HG02970 (cell line): Measurements from ENCODE around the gene IP6K2.

Experiments
- ATAC-seq: cut with Tn5 transposase; IDR thresholded peaks from one replicate; pipeline ENCODE4 v1.9.1; 2021; ENCODE audit warnings: mild to moderate bottlenecking, moderate library complexity, moderate number of reproducible peaks; ENCODE audit not compliant: unreplicated experiment, low FRiP score

The IP6K2 gene

GRCh38 chr3:48692551-48692950 lies 24.5 kb downstream of the IP6K2 start:
- ATAC-seq = no peak

GRCh38 chr3:48690846-48691458 lies 26.1 kb downstream of the IP6K2 start:
- no peak for ATAC-seq

DNA sequence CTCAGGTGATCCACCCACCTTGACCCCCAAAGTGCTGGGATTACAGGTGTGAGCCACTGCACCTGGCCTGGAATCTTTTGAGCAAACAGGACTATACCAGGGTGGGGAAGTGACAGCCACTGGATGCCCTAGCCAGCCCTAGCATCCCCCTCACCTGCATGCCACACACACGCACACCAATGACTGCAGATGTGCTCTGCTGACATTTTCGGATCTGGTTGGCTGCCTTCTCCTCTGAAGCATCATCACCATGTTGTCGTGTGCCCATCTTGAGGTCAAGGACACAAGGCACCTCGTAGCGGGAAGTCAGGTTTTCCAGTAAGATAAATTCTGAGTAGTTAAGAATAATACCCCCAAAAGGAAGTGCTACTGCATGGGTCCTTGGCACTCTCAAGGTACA lies 27.6 kb downstream of the IP6K2 start:
- no peak for ATAC-seq

DNA sequence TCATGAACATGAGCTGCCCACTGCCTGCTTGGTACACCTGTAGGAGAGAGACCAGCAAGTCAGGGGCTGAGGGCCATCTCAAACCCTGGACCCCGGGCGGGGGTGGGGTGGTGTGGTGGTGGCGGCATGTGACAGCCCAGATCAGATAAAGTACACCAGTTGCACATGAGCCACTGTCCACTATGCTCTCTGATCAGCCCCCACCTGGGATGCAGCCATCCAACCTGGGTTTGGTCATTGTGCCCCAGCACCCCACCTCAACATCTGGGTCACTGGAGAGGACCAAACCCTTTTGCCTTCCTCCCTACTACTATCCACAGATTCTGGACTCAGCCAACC lies 28.3 kb downstream of the IP6K2 start:
- no peak for ATAC-seq

- ATAC-seq = no peak
Observed at GRCh38 chr3:48688032-48688736, 28.8 kb downstream of the IP6K2 start.

DNA sequence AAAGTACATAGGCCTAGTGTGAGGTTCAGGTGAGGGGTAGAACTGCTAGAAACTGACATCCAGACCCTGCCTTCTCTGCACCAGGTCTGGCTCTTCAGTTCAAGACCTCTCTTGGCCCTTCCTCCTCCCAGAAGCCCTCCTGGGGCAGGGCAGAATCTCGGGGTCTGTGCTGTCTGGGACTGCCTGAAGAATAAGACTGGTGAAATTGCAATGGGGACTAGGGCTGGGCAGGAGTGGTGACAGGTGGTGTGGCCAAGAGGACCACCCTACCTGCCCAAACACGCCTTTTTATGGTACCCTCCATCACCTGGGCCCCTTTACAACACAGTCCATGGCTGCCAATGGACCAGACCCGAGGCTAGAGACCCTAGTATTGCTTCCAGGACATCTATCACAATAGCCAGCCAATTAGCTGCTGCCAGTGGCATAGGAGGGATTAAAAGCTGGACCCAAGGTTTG lies 29.8 kb downstream of the IP6K2 start:
- ATAC-seq = no peak

GRCh38 chr3:48686538-48687219 lies 30.3 kb downstream of the IP6K2 start:
- ATAC-seq = no peak

DNA sequence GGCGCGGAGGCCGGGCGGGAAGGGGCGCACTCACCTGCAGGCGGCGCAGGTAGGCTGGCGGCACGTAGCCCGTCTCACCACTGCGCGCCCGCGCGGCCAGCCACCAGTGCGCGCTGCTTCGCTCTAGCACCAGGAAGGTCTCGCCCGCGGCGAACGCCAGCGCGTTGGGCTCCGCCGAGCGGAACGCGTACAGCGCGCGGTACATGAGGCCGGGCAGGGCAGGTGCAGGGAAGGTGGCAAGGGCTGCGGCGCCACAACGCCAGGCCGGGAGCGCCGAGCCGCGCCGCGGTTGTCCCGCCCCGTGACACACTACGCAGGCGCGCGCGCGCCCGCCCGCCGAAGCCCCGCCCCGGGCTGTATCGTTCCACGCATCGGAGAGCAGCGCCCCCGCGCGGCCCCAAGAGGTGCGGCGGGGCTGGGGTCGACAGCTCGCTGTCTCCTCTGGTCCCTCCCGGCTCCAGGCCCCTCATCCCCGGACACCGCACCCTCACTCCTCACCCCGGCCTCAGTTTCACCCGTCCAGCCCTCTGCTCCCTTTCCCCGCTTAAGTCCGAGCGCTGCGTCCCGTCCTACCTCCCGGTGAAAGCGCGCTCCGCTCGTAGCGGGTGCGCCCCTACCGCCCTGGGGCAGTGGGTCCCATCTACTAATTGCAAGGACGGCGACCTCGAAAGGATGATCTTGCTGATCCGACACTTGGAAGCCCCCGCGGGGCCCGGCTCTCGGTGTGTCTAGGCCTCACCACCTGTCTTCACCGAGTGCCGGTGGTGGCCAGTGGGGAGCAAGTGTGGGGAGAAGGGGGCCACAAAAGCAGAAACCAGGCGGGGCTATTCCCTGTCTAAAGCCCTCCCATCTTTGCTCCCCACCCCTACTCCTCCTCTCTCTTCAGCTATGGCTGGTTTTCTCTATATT lies 31.2 kb downstream of the IP6K2 start, which contains the start of gene NCKIPSD:
Gene NCKIPSD, minus strand, starts transcription at position 313 of the 909 bp plus-strand sequence. Its CDS starts 108 bp downstream, at position 205.
- ATAC-seq = peak; percentile 83

- ATAC-seq = no peak
Observed at GRCh38 chr3:48685293-48685602, 31.8 kb downstream of the IP6K2 start.

GRCh38 chr3:48684480-48685143 lies 32.4 kb downstream of the IP6K2 start:
- no peak for ATAC-seq

- ATAC-seq = no peak
Observed at GRCh38 chr3:48684054-48684349, 33.0 kb downstream of the IP6K2 start.

DNA sequence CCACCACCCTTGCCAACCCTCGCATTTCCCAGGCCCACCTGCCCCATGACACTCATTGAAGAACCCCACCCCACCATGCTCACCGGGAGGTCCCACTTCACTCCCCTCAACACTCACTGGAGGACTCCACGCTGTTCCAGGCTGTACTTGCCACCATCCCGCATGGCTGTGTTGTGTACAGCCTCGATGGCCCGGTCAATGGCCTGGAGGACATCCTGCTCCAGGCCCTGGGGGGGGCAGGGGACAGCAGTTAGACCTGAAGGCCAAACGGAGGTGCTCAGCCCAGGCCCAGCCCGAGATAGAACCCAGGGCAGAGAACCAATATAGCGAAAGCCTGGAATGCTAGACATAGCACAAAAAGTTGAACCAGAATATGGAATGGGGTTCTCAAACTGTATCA lies 34.2 kb downstream of the IP6K2 start:
- ATAC-seq = no peak

DNA sequence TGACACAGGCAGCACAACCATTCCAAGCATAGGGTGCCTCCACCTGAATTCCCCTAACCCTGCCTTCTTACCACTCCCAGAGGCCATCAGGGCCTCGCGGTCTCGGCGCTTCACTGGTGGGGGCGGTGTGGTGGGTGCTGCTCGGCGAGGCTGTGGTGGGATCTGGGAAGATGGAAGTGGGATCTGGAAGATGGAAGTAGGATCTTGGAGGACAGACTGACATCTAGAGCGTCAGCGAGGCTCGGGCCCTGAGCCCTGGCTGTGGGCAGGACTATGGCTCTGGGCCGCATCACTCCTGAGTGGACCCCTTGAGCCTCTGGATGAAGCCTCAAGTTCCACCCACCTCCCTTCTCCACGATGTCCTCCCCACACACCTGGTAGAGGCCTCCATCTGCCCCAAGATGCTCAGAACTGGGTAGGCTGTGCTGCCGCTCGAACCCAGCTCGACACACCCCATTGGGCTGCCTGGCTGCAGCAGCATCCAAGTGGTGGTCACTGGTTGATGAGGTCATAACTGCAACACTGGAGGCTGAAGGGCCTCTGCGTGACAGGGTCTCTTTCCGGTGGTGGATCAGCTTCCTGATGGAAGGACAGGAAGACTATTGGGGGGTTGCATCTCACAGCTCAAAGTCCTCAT lies 34.9 kb downstream of the IP6K2 start:
- ATAC-seq = no peak

- ATAC-seq = no peak
Observed at GRCh38 chr3:48681541-48681880, 35.5 kb downstream of the IP6K2 start.

DNA sequence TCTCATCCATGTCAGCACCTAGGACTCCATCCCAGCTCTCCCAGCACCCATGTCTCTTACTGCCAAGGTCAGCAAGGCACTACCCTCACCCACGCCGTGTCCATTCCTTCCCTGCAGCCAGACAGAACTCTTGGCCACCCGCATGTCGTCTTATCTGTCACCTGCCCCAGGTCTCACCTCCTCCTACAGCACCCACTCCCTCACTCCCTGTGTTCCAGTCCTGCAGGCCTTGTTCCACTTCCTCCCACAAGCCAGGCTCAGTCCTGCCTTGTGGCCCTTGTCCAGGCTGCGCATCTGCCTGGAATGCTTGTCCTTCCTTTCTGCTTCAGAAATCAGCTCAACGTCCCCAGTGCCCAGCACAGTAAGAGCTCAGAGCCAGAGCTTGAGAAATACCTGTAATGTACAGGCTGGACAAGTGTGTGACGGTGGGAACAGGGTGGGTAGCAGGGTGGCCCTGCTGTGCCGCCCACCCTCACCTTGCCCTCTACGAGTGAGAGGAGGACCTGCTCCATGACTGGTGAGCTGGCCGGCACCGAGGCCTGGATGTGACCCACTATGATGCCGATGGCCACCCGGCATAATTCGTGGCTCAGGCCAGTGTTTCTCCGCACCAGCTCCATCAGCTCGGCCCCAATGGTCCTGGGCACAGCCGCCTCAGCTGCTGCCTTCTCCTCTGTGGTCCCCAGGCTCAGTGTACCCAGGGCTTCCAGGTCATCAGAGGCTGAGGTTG lies 36.0 kb downstream of the IP6K2 start:
- ATAC-seq = no peak

DNA sequence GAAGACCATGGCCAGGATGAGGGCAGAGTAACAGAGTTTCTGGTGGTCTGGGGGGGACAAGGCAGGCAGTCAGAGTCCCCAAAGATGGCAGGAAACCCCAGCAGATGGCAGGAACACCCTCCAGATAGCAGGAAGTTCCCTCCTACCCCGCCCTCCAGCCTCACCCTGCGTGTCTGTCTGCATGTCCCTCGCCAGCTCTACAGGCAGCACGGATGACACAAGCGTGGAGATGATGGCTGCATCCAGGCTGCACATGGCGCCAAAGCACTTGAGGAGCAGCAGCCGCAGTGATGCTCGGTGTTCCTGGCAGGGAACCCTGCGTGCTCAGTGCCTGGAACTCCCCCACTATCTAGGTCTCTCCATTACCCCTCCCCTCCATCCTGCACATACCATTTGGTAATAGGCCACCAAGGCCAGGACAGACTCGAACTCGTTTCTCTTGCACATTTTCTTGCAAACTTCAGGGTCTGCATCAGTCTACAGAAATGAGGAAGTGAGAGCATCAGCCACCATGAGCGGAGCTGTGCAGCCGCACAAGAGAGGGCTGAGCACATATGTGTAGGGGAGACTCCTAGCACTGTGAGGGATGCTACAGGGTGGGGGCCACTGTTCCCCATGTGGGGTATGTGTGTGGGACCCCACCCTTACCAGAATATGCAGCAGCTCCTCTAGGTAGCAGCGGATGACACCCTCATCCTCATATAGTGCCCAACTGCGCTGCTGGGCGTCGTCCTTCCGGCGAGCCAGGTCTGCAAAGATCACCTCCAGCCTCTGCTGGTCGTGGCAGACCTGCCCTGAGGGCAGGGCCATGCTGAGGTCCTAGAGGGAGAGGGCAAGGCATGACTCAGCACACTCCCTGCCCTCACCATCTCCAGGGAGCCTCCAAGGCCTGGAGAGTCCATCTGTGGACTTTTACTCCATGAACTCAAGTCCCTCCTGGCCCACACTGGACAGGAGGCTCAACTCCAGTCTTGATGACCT lies 37.3 kb downstream of the IP6K2 start:
- ATAC-seq = no peak

DNA sequence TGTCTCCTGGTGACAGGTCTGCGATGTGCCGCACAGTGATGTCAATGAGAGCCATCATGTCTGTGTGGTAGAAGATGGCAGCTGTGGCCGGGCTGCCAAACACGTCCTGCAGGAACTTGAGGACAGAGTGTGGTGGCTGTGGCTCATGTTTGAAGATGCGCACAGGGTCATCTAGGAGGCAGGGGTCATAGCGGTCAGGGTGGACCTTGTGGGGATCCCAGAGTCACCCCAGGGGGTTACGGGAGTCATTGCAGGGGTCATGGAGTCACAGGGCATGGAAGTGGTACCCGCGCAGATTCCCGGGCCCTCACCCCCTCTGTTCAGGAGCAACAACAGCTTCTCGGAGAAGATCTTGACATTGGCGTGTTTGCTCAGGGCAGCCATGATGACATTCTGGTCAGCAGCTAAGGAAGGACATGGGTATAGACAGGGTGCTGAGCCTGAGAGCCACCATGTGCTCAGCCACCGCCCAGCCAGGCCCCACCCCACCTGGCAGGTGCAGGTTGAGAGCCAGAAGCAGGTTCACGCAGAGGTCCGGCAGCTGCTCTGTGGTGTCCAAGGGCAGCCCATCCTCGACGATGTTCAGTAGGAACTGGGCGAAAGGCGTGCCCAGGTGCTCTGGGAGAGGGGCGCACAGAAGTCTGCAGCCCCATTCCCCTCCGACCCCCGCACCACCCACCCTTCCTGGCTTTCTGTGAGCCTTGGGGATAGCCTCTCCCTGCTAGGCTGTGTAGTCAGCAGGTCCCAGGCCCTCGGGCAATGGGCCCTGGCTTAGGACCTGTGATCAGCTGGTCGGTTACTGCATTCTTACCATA lies 38.2 kb downstream of the IP6K2 start:
- no peak for ATAC-seq

GRCh38 chr3:48678056-48678455 lies 39.0 kb downstream of the IP6K2 start:
- no peak for ATAC-seq
